ENCODE measurements around the gene ESR1. TPM values are rescaled to one million over a fixed set of nuclear protein-coding genes. Genes with fewer than 3 reads are reported as not detected.

The ESR1 gene
- polyA plus RNA-seq, 1 donor (not counting 4 experiments of a cell fraction or from before 2014, with no cell fraction given) = 0.22 TPM

- no peaks in the 10 kb centered on the region for H3K79me2 ChIP-seq (ENCODE audit: control insufficient read depth, insufficient read depth, low read length)
- no peaks in the 10 kb centered on the region for H3K9me3 ChIP-seq (ENCODE audit: control insufficient read depth, low read depth, low read length)
- no peak for FAIRE-seq
Observed at GRCh38 chr6:151905854-151906253, 98.4 kb downstream of the ESR1 start.

GRCh38 chr6:151911401-151911800 lies 103.9 kb downstream of the ESR1 start:
- FAIRE-seq = peak; percentile 86
- dilution Hi-C loops (cut with MboI; ENCODE audit: extremely low pct_ligation_motif_present, low sequenced_read_pairs) = no loop called here

More at GRCh38 chr6:151905854-151906253, 98.4 kb downstream of the ESR1 start:
- Histone ChIP-seq H3K36me3 (ENCODE audit: control insufficient read depth in 2 of 2, extremely low read depth in 1 of 2, insufficient read depth in 2 of 2, low read length in 2 of 2) (no peaks in the 10 kb centered on the region), H3K4me2 (ENCODE audit: control insufficient read depth, extremely low read depth, insufficient read depth, low read depth, low read length) (no peak overlapping the region), H4K20me1 (ENCODE audit: control insufficient read depth, extremely low read depth, insufficient read depth, low read length) (no peaks in the 10 kb centered on the region), H3K27me3 (ENCODE audit: control insufficient read depth, extremely low read depth, insufficient read depth, low read length) (no peaks in the 10 kb centered on the region), H3K9ac (ENCODE audit: control insufficient read depth, extremely low read depth, insufficient read depth, low read length) (no peak overlapping the region), H3K9me1 (ENCODE audit: control insufficient read depth, extremely low read depth, insufficient read depth, low read length) (no peaks in the 10 kb centered on the region), H3K4me1 (ENCODE audit: control insufficient read depth, extremely low read depth, insufficient read depth, low read length) (peaks cover 1% of the 10 kb centered on the region), H2AFZ (ENCODE audit: control insufficient read depth, low read length) (no peak overlapping the region), H3K4me3 (ENCODE audit: control insufficient read depth in 2 of 3, extremely low read depth in 1 of 3, insufficient read depth in 2 of 3, low read depth in 1 of 3, low read length in 3 of 3) (no peak overlapping the region), H3K27ac (ENCODE audit: control insufficient read depth, insufficient read depth, low read length) (no peak overlapping the region)
- no peak for TF ChIP-seq EZH2 (IDR thresholded peaks at IDR 0.05; ENCODE audit: low read length)
- no peak for TF ChIP-seq CTCF (optimal IDR thresholded peaks at IDR 0.05 in 1 of 3, IDR thresholded peaks at IDR 0.05 in 1 of 3, conservative IDR thresholded peaks at IDR 0.05 in 1 of 3; ENCODE audit: extremely low read depth in 1 of 3, insufficient read depth in 2 of 3, low read length in 3 of 3)
- dilution Hi-C loops (cut with MboI; ENCODE audit: extremely low pct_ligation_motif_present, low sequenced_read_pairs) = no loop called here
- DNase-seq (ENCODE audit: low read depth, low spot score) = no peak

More at GRCh38 chr6:151911401-151911800, 103.9 kb downstream of the ESR1 start:
- DNase-seq (ENCODE audit: low read depth, low spot score) = no peak
- no peaks in the 10 kb centered on the region for H3K36me3 ChIP-seq (ENCODE audit: control insufficient read depth in 2 of 2, extremely low read depth in 1 of 2, insufficient read depth in 2 of 2, low read length in 2 of 2)
- H3K79me2 ChIP-seq (ENCODE audit: control insufficient read depth, insufficient read depth, low read length) = no peaks in the 10 kb centered on the region
- H3K27me3 ChIP-seq (ENCODE audit: control insufficient read depth, extremely low read depth, insufficient read depth, low read length) = no peaks in the 10 kb centered on the region
- peak overlapping the region; percentile 46 for H3K4me2 ChIP-seq (ENCODE audit: control insufficient read depth, extremely low read depth, insufficient read depth, low read depth, low read length)
- no peaks in the 10 kb centered on the region for H3K9me3 ChIP-seq (ENCODE audit: control insufficient read depth, low read depth, low read length)
- H4K20me1 ChIP-seq (ENCODE audit: control insufficient read depth, extremely low read depth, insufficient read depth, low read length) = no peaks in the 10 kb centered on the region
- TF ChIP-seq EZH2 (IDR thresholded peaks at IDR 0.05; ENCODE audit: low read length) = no peak
- peak in 2 of 3 experiments; percentile 17 to 49 for TF ChIP-seq CTCF (optimal IDR thresholded peaks at IDR 0.05 in 1 of 3, IDR thresholded peaks at IDR 0.05 in 1 of 3, conservative IDR thresholded peaks at IDR 0.05 in 1 of 3; ENCODE audit: extremely low read depth in 1 of 3, insufficient read depth in 2 of 3, low read length in 3 of 3)
- no peaks in the 10 kb centered on the region for H3K9me1 ChIP-seq (ENCODE audit: control insufficient read depth, extremely low read depth, insufficient read depth, low read length)
- no peak overlapping the region for H3K4me3 ChIP-seq (ENCODE audit: control insufficient read depth in 2 of 3, extremely low read depth in 1 of 3, insufficient read depth in 2 of 3, low read depth in 1 of 3, low read length in 3 of 3)
- H3K4me1 ChIP-seq (ENCODE audit: control insufficient read depth, extremely low read depth, insufficient read depth, low read length) = peaks cover 28% of the 10 kb centered on the region
- H2AFZ ChIP-seq (ENCODE audit: control insufficient read depth, low read length) = peak overlapping the region; percentile 62
- no peak overlapping the region for H3K27ac ChIP-seq (ENCODE audit: control insufficient read depth, insufficient read depth, low read length)
- H3K9ac ChIP-seq (ENCODE audit: control insufficient read depth, extremely low read depth, insufficient read depth, low read length) = no peak overlapping the region

Measured in keratinocyte (primary cell).